PFSK-1 (cell line): ENCODE measurements around the gene LST1.

Source experiments
- FOXP2 ChIP-seq: optimal IDR thresholded peaks from 2 replicates; pipeline ENCODE3; 2011; ENCODE audit warnings: borderline replicate concordance, control low read depth, inconsistent platforms; ENCODE audit not compliant: insufficient read depth; ENCODE audit errors: extremely low read length, extremely low read depth
- POLR2AphosphoS5 ChIP-seq: IDR thresholded peaks from 2 replicates; pipeline ENCODE4 v1.6.1; 2012; ENCODE audit warnings: low read depth, mild to moderate bottlenecking, control low read depth, low read length, moderate library complexity
- REST ChIP-seq, 2 experiments: IDR thresholded peaks; 2 replicates each; pipeline versions ENCODE4 v1.6.1 to v1.8.0; 2011 to 2012; ENCODE audit warnings: low read depth in 2 of 2, low read length in 2 of 2, control low read depth in 1 of 2, inconsistent platforms in 1 of 2, mild to moderate bottlenecking in 1 of 2, moderate library complexity in 1 of 2; ENCODE audit not compliant: insufficient read depth in 1 of 2
- SIN3A ChIP-seq: IDR thresholded peaks from 2 replicates; pipeline ENCODE4 v1.6.1; 2012; ENCODE audit warnings: mild to moderate bottlenecking, low read length, moderate library complexity, borderline replicate concordance; ENCODE audit not compliant: insufficient read depth

DNA sequence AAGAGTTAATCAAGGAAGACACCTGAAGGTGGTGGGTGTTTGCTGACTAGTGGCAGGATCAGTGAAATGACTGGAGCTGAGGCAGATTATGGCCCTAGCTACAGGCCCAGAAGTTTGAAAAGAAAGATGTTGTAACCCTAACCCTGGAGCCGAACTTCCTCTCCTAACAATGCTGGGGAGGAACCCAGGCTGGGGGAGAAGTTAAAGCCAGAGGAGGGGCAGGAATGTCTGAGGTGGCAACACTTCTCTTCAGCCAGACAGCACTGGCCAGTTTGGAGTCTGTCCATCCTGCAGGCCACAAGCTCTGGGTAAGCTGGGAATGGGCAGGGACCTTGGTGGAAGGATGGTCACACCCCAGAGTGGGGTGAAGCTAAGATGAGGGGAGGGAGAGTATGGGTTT is at the start of gene LST1:
- TF ChIP-seq POLR2AphosphoS5 (no peak), SIN3A (no peak), FOXP2 (no peak), REST (IDR thresholded peaks at IDR 0.05; ENCODE audit: insufficient read depth in 1 of 2, low read depth in 2 of 2, low read length in 2 of 2) (no peak)
